Common myeloid progenitor, CD34-positive (primary cell): ENCODE measurements around the gene PPDPF.

ENCODE experiments used
- CTCF ChIA-PET: fragments of 350-600 bp; sonication (Branson Sonifier 250); formaldehyde crosslinking; loops from one replicate; lab custom pipeline; 2021; ENCODE audit warnings: antibody characterized with exemption; lab: Charles Lee
- POLR2A ChIA-PET: fragments of 350-600 bp; sonication (Branson Sonifier 250); formaldehyde crosslinking; loops from one replicate; lab custom pipeline; 2021; ENCODE audit warnings: antibody characterized with exemption; lab: Charles Lee
- DNase-seq, 3 donors: peaks; one replicate each; pipeline versions ENCODE4 v3.0.0 to v3.0.0-alpha.2; 2013
- H3K27ac ChIP-seq, 2 experiments: 1 replicate in 1 of 2; 2 replicates in 1 of 2; pipeline ENCODE4 v1.7.0; 2013; ENCODE audit warnings: inconsistent platforms in 2 of 2, low read length in 2 of 2, mild to moderate bottlenecking in 2 of 2, low read depth in 1 of 2, moderate library complexity in 1 of 2; ENCODE audit not compliant: severe bottlenecking in 2 of 2, insufficient read depth in 1 of 2, poor library complexity in 1 of 2
- H3K27me3 ChIP-seq, 5 experiments: replicated peaks in 2 of 5; 1 replicate in 3 of 5; 2 replicates in 2 of 5; pipeline versions ENCODE4 v1.6.1 to v1.7.0; 2013; ENCODE audit warnings: low read length in 4 of 5, mild to moderate bottlenecking in 2 of 5, moderate library complexity in 2 of 5, inconsistent platforms in 1 of 5; ENCODE audit not compliant: insufficient read depth in 5 of 5, control insufficient read depth in 4 of 5
- H3K36me3 ChIP-seq, 4 experiments: 1 replicate in 2 of 4; 2 replicates in 2 of 4; pipeline versions ENCODE4 v1.6.1 to v1.7.0; 2013; ENCODE audit warnings: low read length in 3 of 4, control low read depth in 1 of 4, mild to moderate bottlenecking in 1 of 4; ENCODE audit not compliant: control insufficient read depth in 4 of 4, insufficient read depth in 4 of 4
- H3K4me1 ChIP-seq, 4 experiments: 1 replicate in 3 of 4; 2 replicates in 1 of 4; pipeline versions ENCODE4 v1.6.1 to v1.7.1; 2013; ENCODE audit warnings: low read length in 3 of 4, mild to moderate bottlenecking in 3 of 4, control low read depth in 1 of 4, inconsistent platforms in 1 of 4, moderate library complexity in 1 of 4; ENCODE audit not compliant: control insufficient read depth in 4 of 4, insufficient read depth in 4 of 4; ENCODE audit errors: control extremely low read depth in 1 of 4
- H3K4me3 ChIP-seq, 7 experiments: 1 replicate in 4 of 7; 2 replicates in 3 of 7; pipeline versions ENCODE4 v1.5.1 to v1.7.0; 2013; ENCODE audit warnings: mild to moderate bottlenecking in 7 of 7, low read length in 6 of 7, moderate library complexity in 6 of 7, inconsistent platforms in 2 of 7, low read depth in 2 of 7, control low read depth in 1 of 7; ENCODE audit not compliant: insufficient read depth in 4 of 7, control insufficient read depth in 1 of 7; ENCODE audit errors: extremely low read depth in 1 of 7
- H3K9me3 ChIP-seq, 5 experiments: 1 replicate in 4 of 5; 2 replicates in 1 of 5; pipeline versions ENCODE4 v1.6.1 to v1.7.1; 2013; ENCODE audit warnings: low read length in 4 of 5, mild to moderate bottlenecking in 2 of 5, inconsistent platforms in 1 of 5, low read depth in 1 of 5, moderate library complexity in 1 of 5; ENCODE audit not compliant: control insufficient read depth in 4 of 5, insufficient read depth in 2 of 5; ENCODE audit errors: control extremely low read depth in 1 of 5
- WGBS: methylation state at CpG from one replicate; pipeline ENCODE4 v1.1.5; 2013; ENCODE audit not compliant: insufficient coverage; 5-methylcytosine and 5-hydroxymethylcytosine counted together

The PPDPF gene

GRCh38 chr20:63545814-63546213 lies 25.2 kb downstream of the PPDPF start:
- WGBS: 67% methylated on average over 3 of the region's 6 CpGs
- POLR2A ChIA-PET: no interaction called here
- H3K4me1 ChIP-seq: peaks cover 0 to 3% (median 0%) of the 10 kb centered on the region in 4 experiments

GRCh38 chr20:63546256-63546955 lies 25.8 kb downstream of the PPDPF start:
- peaks cover 0 to 3% (median 0%) of the 10 kb centered on the region in 4 experiments for H3K4me1 ChIP-seq
- 95% methylated on average over 20 of the region's 20 CpGs for WGBS
- POLR2A ChIA-PET: no interaction called here
- no peaks in the 10 kb centered on the region for H3K36me3 ChIP-seq
- H3K27me3 ChIP-seq: peaks cover 0 to 32% (median 7%) of the 10 kb centered on the region in 5 experiments
- H3K27ac ChIP-seq: no peak overlapping the region
- H3K9me3 ChIP-seq: no peaks in the 10 kb centered on the region
- CTCF ChIA-PET: interaction anchor here (1.5 to 2.3 kb wide), 3 partner anchors 8 to 10 kb away, joined by 3 to 9 read pairs (median 4); partner anchors contain the start of gene PTK6
- no peak for DNase-seq
- no peak overlapping the region for H3K4me3 ChIP-seq

More at GRCh38 chr20:63545814-63546213, 25.2 kb downstream of the PPDPF start:
- Histone ChIP-seq H3K36me3 (no peaks in the 10 kb centered on the region), H3K27me3 (peaks cover 0 to 32% (median 7%) of the 10 kb centered on the region in 5 experiments), H3K27ac (no peak overlapping the region), H3K9me3 (no peaks in the 10 kb centered on the region), H3K4me3 (no peak overlapping the region)
- DNase-seq: no peak
- CTCF ChIA-PET: interaction anchor here (1.5 to 2.3 kb wide), 3 partner anchors 8 to 10 kb away, joined by 3 to 9 read pairs (median 4); partner anchors contain the start of gene PTK6

GRCh38 chr20:63546956-63547724 lies 26.6 kb downstream of the PPDPF start:
- Histone ChIP-seq H3K4me3 (no peak overlapping the region), H3K36me3 (no peaks in the 10 kb centered on the region), H3K27ac (no peak overlapping the region), H3K9me3 (no peaks in the 10 kb centered on the region), H3K27me3 (peaks cover 0 to 32% (median 7%) of the 10 kb centered on the region in 5 experiments), H3K4me1 (peaks cover 0 to 3% (median under 1%) of the 10 kb centered on the region in 4 experiments)
- POLR2A ChIA-PET: no interaction called here
- WGBS: 64% methylated on average over 51 of the region's 58 CpGs
- no peak for DNase-seq
- CTCF ChIA-PET: interaction anchor here (1.6 to 2.3 kb wide), 2 partner anchors 8 to 9 kb away, joined by 3 to 9 read pairs; partner anchors contain the start of gene PTK6

- ChIA-PET CTCF (interaction anchor here (2.3 kb wide), 1 partner anchor 10 kb away, joined by 9 read pairs; the partner anchor contains the start of gene PTK6), POLR2A (no interaction called here)
- Histone ChIP-seq H3K4me1 (peaks cover 0 to 11% (median 8%) of the 10 kb centered on the region in 4 experiments), H3K27me3 (peaks cover 0 to 32% (median 7%) of the 10 kb centered on the region in 5 experiments), H3K36me3 (no peaks in the 10 kb centered on the region), H3K9me3 (no peaks in the 10 kb centered on the region), H3K4me3 (no peak within 1 kb of the TSS), H3K27ac (no peak within 1 kb of the TSS)
- 72% methylated on average over 18 of the region's 35 CpGs for WGBS
- DNase-seq: no peak
Observed at GRCh38 chr20:63547725-63548480, 27.3 kb downstream of the PPDPF start, which contains the start of gene SRMS. Gene SRMS (minus strand): TSS chr20:63547749. CDS start chr20:63547463, 286 bp downstream.

- 60% methylated on average over 3 of the region's 11 CpGs for WGBS
- no peak for DNase-seq
- ChIA-PET POLR2A (no interaction called here), CTCF (interaction anchor here (0.9 kb wide), 1 partner anchor 12 kb away, joined by 3 read pairs; no protein-coding TSS in a partner anchor)
- no peaks in the 10 kb centered on the region for H3K9me3 ChIP-seq
- H3K4me3 ChIP-seq: no peak overlapping the region
- H3K27ac ChIP-seq: no peak overlapping the region
- H3K27me3 ChIP-seq: peaks cover 0 to 32% (median 7%) of the 10 kb centered on the region in 5 experiments
- no peaks in the 10 kb centered on the region for H3K36me3 ChIP-seq
- H3K4me1 ChIP-seq: peaks cover 0 to 14% (median 13%) of the 10 kb centered on the region in 4 experiments
Observed at GRCh38 chr20:63548542-63548941, 28.0 kb downstream of the PPDPF start.

GRCh38 chr20:63549019-63549418 lies 28.5 kb downstream of the PPDPF start:
- no peak overlapping the region for H3K27ac ChIP-seq
- 47% methylated on average over 5 of the region's 25 CpGs for WGBS
- ChIA-PET CTCF (interaction anchor here (0.9 kb wide), 1 partner anchor 12 kb away, joined by 3 read pairs; no protein-coding TSS in a partner anchor), POLR2A (no interaction called here)
- no peaks in the 10 kb centered on the region for H3K36me3 ChIP-seq
- H3K9me3 ChIP-seq: no peaks in the 10 kb centered on the region
- no peak for DNase-seq
- peaks cover 0 to 17% (median 17%) of the 10 kb centered on the region in 4 experiments for H3K4me1 ChIP-seq
- peaks cover 0 to 32% (median 7%) of the 10 kb centered on the region in 5 experiments for H3K27me3 ChIP-seq
- no peak overlapping the region for H3K4me3 ChIP-seq
